ENCODE measurements around the gene ZBTB39. TPM values are rescaled to one million over a fixed set of nuclear protein-coding genes. Genes with fewer than 3 reads are reported as not detected.

Gene ZBTB39
- total and polyA plus RNA-seq, 2 of the 13 experiments (the other 11 are each of a cell fraction or from before 2014, with no cell fraction given) = 6.5 to 6.9 TPM

GRCh38 chr12:57001448-57001906, 4.9 kb downstream of the ZBTB39 start (continued):
- TF ChIP-seq ZNF607 (CRISPR knock-in tag; IDR thresholded peaks at IDR 0.05; ENCODE audit: borderline replicate concordance) (no peak; the same call in 1 of the 2 replicates), BCL6 (CRISPR knock-in tag; IDR thresholded peaks at IDR 0.05) (peak; percentile 54; the same call in 1 of the 2 replicates), TFDP2 (CRISPR knock-in tag; IDR thresholded peaks at IDR 0.05) (0 out of 2 replicates have a peak, but pooled peaks have one; percentile 18), ZBTB26 (CRISPR knock-in tag; IDR thresholded peaks at IDR 0.05; ENCODE audit: borderline replicate concordance) (peak; percentile 60; the same call in 1 of the 2 replicates), RBM39 (IDR thresholded peaks at IDR 0.05; ENCODE audit: low read depth, low read length, poor library complexity, severe bottlenecking) (peak; percentile 38), CSRNP1 (CRISPR knock-in tag; IDR thresholded peaks at IDR 0.05) (no peak; the same call in 1 of the 2 replicates), ZNF564 (CRISPR knock-in tag; IDR thresholded peaks at IDR 0.05) (no peak), HNF4A (CRISPR knock-in tag; IDR thresholded peaks at IDR 0.05) (peak; percentile 68; the same call in 1 of the 2 replicates), ZNF687 (CRISPR knock-in tag; IDR thresholded peaks at IDR 0.05) (peak; percentile 87), ZEB1 (IDR thresholded peaks at IDR 0.05; ENCODE audit: insufficient replicate concordance, low read depth) (peak; percentile 44), RBFOX2 (IDR thresholded peaks at IDR 0.05; ENCODE audit: low read depth, low read length) (0 out of 2 replicates have a peak, but pooled peaks have one; percentile 15), PLSCR1 (CRISPR knock-in tag; IDR thresholded peaks at IDR 0.05; ENCODE audit: borderline replicate concordance) (no peak), ZSCAN31 (CRISPR knock-in tag; IDR thresholded peaks at IDR 0.05; ENCODE audit: low read depth) (no peak), DR1 (CRISPR knock-in tag; IDR thresholded peaks at IDR 0.05) (no peak; the same call in 1 of the 2 replicates), NFIC (IDR thresholded peaks at IDR 0.05; ENCODE audit: low read length) (no peak), SP1 (IDR thresholded peaks at IDR 0.05) (no peak), SP1 (CRISPR knock-in tag; IDR thresholded peaks at IDR 0.05) (0 out of 2 replicates have a peak, but pooled peaks have one; percentile 25), MXI1 (IDR thresholded peaks at IDR 0.05; ENCODE audit: borderline replicate concordance, low read depth, low read length) (peak; percentile 51; the same call in 2 of the 3 replicates), ZNF550 (CRISPR knock-in tag; IDR thresholded peaks at IDR 0.05; ENCODE audit: borderline replicate concordance) (no peak)
